Endothelial cell (in vitro differentiated cells): ENCODE results near the gene S100A16. TPM values are rescaled to one million over a fixed set of nuclear protein-coding genes. Genes with fewer than 3 reads are reported as not detected.

ENCODE experiments used
- DNase-seq: peaks from one replicate; pipeline ENCODE4 v3.0.0; 2021; ENCODE audit warnings: low spot score
- H3K27ac Mint-ChIP-seq: one replicate; pipeline ENCODE4 v1.8.0; 2021; ENCODE audit warnings: mixed read lengths, inconsistent platforms; ENCODE audit not compliant: unreplicated experiment
- H3K27me3 Mint-ChIP-seq: one replicate; pipeline ENCODE4 v1.8.0; 2021; ENCODE audit warnings: mild to moderate bottlenecking, moderate library complexity, mixed read lengths, inconsistent platforms; ENCODE audit not compliant: unreplicated experiment
- H3K36me3 Mint-ChIP-seq: one replicate; pipeline ENCODE4 v1.8.0; 2021; ENCODE audit warnings: mild to moderate bottlenecking, low read depth, mixed read lengths, inconsistent platforms; ENCODE audit not compliant: unreplicated experiment
- H3K4me1 Mint-ChIP-seq: one replicate; pipeline ENCODE4 v1.8.0; 2021; ENCODE audit warnings: mild to moderate bottlenecking, mixed read lengths, inconsistent platforms; ENCODE audit not compliant: unreplicated experiment
- H3K4me3 Mint-ChIP-seq: one replicate; pipeline ENCODE4 v1.8.0; 2021; ENCODE audit warnings: mild to moderate bottlenecking, mixed read lengths, inconsistent platforms; ENCODE audit not compliant: unreplicated experiment
- H3K9me3 Mint-ChIP-seq: one replicate; pipeline ENCODE4 v1.8.0; 2021; ENCODE audit warnings: mixed read lengths, inconsistent platforms; ENCODE audit not compliant: unreplicated experiment
- long read RNA-seq: library from polyadenylated mRNA; unstranded; transcript quantifications from one replicate; pipeline ENCODE4 v2.0.0, GENCODE V29; 2020; ENCODE audit not compliant: unreplicated experiment
- total RNA-seq: library from RNA; stranded (reverse); fragmentation: NEBNext Ultra II Directional; extraction: Animal tissue kit (Norgen Biotek cat#: 25700); gene quantifications from one replicate; pipeline ENCODE4 v1.2.1, GENCODE V29; 2021; ENCODE audit not compliant: unreplicated experiment
- TF ChIP-seq, protein P1 (sequence below): fragments of 200-600 bp; sonication (generic); IDR thresholded peaks from one replicate; pipeline ENCODE4 v1.5.0; 2021; ENCODE audit warnings: antibody characterized with exemption; ENCODE audit not compliant: unreplicated experiment

The S100A16 gene, protein sequence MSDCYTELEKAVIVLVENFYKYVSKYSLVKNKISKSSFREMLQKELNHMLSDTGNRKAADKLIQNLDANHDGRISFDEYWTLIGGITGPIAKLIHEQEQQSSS
- 363 TPM for total RNA-seq
- long read RNA-seq, transcript S100A16-203 (3 exons, 956 nt) = major isoform, 471 of 508 reads
- long read RNA-seq, transcript S100A16-202 (3 exons, 1,146 nt) = minor isoform, 12 of 508 reads
- long read RNA-seq, transcript S100A16-204 (3 exons, 1,118 nt) = minor isoform, 8 of 508 reads
- long read RNA-seq, partial matches to known transcripts = 5 of 508 reads
- long read RNA-seq, other reads (novel, unspliced or antisense) = 12 of 508 reads

DNA sequence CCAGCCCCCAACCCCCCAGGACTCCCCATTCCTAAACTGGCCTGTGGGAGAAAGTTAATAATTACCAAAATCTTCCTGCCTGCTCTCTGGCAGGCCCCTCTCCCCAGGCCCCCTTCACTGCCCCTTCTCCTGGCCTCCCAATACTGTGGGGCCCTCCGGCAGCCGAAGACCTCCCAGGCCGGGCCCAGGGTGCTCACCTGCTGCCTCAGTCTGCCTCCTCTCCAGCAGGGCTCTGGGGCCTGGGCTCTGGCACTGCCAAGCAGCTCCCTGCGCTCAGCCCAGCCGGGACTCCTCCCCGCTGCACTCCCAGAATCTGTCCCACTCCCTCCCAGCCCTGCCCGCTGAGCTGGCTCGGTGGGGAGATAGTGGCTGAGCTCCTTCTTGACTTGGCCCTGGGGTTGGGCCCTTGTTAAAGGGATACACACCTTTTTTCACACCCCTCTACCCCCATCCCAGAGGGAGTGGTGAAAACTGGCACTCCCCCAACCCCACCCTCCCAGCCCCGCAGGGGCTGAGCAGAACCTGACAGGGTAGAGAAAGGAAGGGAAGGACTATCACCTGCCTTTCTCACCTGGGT is at the start of gene S100A16:
S100A16 (minus strand) TSS at position 383 of the 577 bp plus-strand sequence. CDS start 4,986 bp downstream, outside the sequence.
- Mint-ChIP-seq H3K27ac (no peak within 1 kb of the TSS), H3K36me3 (peaks cover 8% of the 10 kb centered on the region), H3K9me3 (no peaks in the 10 kb centered on the region), H3K27me3 (peaks cover 21% of the 10 kb centered on the region), H3K4me3 (no peak within 1 kb of the TSS), H3K4me1 (peaks cover 43% of the 10 kb centered on the region)
- TF ChIP-seq, protein P1, sequence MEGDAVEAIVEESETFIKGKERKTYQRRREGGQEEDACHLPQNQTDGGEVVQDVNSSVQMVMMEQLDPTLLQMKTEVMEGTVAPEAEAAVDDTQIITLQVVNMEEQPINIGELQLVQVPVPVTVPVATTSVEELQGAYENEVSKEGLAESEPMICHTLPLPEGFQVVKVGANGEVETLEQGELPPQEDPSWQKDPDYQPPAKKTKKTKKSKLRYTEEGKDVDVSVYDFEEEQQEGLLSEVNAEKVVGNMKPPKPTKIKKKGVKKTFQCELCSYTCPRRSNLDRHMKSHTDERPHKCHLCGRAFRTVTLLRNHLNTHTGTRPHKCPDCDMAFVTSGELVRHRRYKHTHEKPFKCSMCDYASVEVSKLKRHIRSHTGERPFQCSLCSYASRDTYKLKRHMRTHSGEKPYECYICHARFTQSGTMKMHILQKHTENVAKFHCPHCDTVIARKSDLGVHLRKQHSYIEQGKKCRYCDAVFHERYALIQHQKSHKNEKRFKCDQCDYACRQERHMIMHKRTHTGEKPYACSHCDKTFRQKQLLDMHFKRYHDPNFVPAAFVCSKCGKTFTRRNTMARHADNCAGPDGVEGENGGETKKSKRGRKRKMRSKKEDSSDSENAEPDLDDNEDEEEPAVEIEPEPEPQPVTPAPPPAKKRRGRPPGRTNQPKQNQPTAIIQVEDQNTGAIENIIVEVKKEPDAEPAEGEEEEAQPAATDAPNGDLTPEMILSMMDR = no peak
- DNase-seq = no peak

DNA sequence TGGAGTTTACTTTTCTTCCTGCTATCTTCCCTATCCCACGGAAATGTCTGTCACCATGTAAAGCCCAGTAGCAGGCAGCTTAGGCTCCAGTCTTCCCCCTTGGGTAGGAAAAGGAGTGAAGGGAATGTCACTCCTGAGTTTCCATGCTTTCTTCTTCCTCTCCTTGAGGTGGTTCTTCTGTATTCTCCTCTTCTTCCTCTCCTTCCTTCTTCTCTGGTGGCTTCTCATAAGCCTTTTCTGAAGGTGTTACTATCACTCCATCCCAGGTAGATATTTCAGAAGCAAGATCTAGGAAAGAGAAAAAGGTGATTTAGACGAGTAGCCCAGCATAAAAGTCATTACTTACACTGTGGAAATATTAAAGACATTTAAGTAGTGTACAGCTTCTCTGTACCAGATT is 49.3 kb upstream of the S100A16 start:
- H3K4me1 Mint-ChIP-seq = peaks cover 10% of the 10 kb centered on the region
- peaks cover 36% of the 10 kb centered on the region for H3K36me3 Mint-ChIP-seq
- H3K9me3 Mint-ChIP-seq = no peaks in the 10 kb centered on the region
- H3K27me3 Mint-ChIP-seq = peaks cover 4% of the 10 kb centered on the region
- no peak for DNase-seq
- no peak overlapping the region for H3K4me3 Mint-ChIP-seq
- TF ChIP-seq, protein P1 = no peak
- H3K27ac Mint-ChIP-seq = no peak overlapping the region

DNA sequence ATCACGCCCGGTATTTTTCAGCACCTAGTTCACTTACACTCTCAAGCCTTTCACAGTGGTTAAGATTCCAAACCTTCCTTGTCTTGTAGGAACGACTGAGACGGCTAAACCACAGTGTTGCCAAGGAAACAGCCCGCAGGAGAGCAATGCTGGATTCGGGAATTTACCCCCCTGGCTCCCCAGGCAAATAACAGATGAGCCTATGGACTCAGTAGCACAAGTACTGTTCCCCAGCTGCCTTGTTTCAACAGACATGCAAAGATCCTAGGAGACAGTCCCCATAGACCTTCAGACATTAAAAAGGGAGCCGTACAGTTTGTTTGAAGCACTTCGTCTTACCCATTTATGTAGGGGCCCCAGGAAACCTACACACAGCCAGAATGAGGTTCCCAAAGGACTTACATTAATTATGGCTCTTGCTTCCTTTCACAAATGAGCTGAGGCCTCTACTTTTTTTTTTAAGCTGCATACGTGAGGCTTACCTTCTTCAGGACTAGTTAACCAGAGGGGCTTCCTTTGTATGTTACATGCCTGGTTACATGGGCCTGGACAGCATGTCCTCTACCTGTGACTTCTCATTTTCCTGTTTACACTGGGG is 48.3 kb upstream of the S100A16 start:
- peaks cover 36% of the 10 kb centered on the region for H3K36me3 Mint-ChIP-seq
- peaks cover 10% of the 10 kb centered on the region for H3K4me1 Mint-ChIP-seq
- H3K9me3 Mint-ChIP-seq = no peaks in the 10 kb centered on the region
- H3K27me3 Mint-ChIP-seq = peaks cover 4% of the 10 kb centered on the region
- TF ChIP-seq, protein P1 = no peak
- peak overlapping the region; percentile 48 for H3K27ac Mint-ChIP-seq
- H3K4me3 Mint-ChIP-seq = peak overlapping the region; percentile 31
- DNase-seq = no peak

DNA sequence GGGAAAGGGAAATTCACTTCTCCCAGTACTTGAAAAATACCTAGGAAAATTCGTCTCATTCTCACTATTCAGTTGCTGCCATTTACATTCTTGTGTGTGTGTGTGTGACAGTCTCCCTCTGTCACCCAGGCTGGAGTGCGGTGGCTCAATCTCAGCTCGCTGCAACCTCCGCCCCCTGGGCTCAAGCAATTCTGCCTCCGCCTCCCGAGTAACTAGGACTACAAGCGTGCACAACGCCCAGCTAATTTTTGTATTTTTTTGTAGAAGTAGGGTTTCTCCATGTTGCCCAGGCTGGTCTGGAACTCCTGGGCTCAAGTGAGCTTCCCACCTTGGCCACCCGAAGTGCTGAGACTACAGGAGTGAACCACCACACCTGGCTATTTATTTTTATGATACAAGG is 46.7 kb upstream of the S100A16 start:
- no peak for DNase-seq
- TF ChIP-seq, protein P1 = no peak
- H3K4me1 Mint-ChIP-seq = peaks cover 6% of the 10 kb centered on the region
- peak overlapping the region; percentile 96 for H3K4me3 Mint-ChIP-seq
- H3K27ac Mint-ChIP-seq = peak overlapping the region; percentile 62
- no peaks in the 10 kb centered on the region for H3K9me3 Mint-ChIP-seq
- peaks cover 23% of the 10 kb centered on the region for H3K36me3 Mint-ChIP-seq
- H3K27me3 Mint-ChIP-seq = peaks cover 4% of the 10 kb centered on the region

DNA sequence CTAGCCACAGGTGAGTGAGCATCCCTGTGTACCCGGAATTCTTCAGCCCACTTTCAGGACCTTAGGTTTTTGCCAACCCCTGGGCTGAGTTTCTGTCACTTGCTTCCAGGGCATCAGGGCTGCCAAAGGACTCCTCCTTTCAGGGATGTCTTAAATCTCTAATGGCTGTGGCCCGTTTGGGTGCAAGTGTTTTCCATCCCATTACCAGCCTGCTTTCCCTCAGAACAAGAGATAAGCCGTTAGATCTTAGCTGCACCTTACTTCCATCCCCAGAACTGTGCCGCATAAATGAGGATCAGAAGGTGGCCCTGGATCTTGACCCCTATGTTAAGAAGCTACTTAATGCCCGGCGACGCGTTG is 46.2 kb upstream of the S100A16 start:
- H3K4me1 Mint-ChIP-seq = peaks cover 6% of the 10 kb centered on the region
- TF ChIP-seq, protein P1 = no peak
- no peaks in the 10 kb centered on the region for H3K9me3 Mint-ChIP-seq

More for the DNA sequence above, 46.2 kb upstream of the S100A16 start:
- Mint-ChIP-seq H3K4me3 (peak overlapping the region; percentile 96), H3K36me3 (peaks cover 20% of the 10 kb centered on the region), H3K27me3 (peaks cover 4% of the 10 kb centered on the region), H3K27ac (peak overlapping the region; percentile 62)
- DNase-seq = no peak
